SKM-1 treated with dmso at 0.1 percent for 144 hours (cell line): ENCODE results near the gene N4BP2L2.

Experiments
- DNase-seq: peaks from one replicate; lab custom pipeline; 2025; ENCODE audit not compliant: unreplicated experiment; lab: John Stamatoyannopoulos, UW

N4BP2L2 gene

DNA sequence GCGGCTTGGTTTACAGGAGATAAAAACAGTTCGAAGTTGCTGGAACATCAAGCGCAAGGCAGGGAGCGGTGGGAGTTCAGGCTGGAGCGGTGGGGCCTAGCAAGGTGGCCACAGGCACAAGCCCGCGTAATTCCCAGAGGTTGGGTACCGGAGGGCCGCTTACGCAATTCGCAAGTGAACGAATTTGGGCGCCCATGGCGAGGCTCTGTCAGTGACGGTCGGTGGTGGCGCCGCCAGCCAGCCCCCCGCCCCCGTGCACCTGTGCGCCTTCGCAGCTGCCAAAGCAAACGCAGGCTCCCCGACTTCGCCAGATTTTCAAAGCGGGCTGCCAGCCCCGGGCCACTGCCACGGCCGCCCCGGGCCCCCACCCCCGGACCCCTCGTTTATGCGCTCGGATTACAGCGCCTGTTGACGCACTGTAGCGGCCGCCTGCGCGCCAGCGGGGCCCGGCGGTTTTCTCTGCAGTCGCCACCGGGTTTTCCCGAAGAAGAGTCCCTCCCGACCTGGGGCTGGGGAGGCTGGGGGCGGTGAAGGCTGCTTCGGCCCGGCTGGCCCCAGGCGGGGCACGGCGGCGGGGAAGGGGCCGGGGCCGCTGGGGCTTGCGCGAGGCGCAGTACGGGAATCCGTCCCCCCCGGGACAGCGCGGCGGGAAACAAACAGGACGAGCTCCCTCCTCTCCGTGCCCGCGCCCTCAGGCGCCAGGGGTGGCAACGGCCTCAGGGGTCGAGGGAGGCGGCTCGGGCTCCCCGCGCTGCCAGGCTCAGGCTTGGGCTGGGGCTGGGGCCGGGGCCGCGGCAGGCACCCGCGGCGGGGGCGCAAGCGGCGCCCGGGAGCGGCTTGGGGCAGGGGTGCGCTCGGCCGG is 111.4 kb downstream of the N4BP2L2 start:
- no peak for DNase-seq

GRCh38 chr13:32426191-32426989 is 112.2 kb downstream of the N4BP2L2 start:
- DNase-seq: peak; percentile 76

DNA sequence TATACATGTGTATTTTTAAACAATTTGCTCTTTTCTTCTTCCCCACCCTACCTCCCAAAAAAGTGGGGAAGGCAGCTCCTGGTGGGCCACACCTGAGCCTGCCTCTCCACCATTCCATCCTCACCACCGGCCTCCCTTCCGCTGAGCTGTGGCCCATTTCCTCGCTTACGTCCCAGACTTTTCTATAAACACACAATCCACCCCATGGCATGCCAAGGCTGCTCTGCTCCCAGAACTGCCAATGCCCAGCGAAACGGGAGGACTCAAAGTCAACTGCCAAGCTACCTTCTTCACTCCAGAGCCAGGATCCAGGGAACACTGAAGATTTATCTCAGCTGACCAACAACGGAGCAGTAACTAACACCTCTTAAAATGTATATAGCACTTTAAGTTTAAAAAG is 113.4 kb downstream of the N4BP2L2 start:
- DNase-seq: no peak

- peak; percentile 55 for DNase-seq
Observed at GRCh38 chr13:32423592-32423991, 115.0 kb downstream of the N4BP2L2 start.

- DNase-seq: no peak
Observed at GRCh38 chr13:32419862-32420261, 118.7 kb downstream of the N4BP2L2 start.

GRCh38 chr13:32417995-32418394 is 120.6 kb downstream of the N4BP2L2 start:
- no peak for DNase-seq

- no peak for DNase-seq
Observed at GRCh38 chr13:32415019-32415418, 123.6 kb downstream of the N4BP2L2 start.

DNA sequence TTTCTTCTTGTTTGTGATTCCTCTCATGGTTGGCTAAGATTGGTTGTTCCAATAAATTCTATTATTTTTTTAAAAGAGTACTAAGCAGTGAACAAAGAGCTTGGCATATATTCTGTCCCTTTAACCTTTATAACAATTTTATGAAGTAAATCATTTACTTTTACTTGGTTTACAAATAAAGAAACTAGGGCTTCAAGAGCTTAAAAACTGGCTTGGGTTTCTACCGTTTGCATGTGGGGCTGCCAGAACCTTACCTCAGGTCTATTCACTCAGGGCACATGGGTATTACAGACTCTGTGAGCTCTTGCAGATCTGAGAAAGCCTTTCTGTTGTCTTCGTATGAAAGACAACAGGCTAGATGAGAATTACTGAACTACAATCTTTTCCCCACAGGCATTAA is 124.0 kb downstream of the N4BP2L2 start:
- no peak for DNase-seq

GRCh38 chr13:32413284-32413683 is 125.3 kb downstream of the N4BP2L2 start:
- no peak for DNase-seq

- no peak for DNase-seq
Observed at GRCh38 chr13:32409561-32410421, 128.8 kb downstream of the N4BP2L2 start.

GRCh38 chr13:32409001-32409313 is 129.6 kb downstream of the N4BP2L2 start:
- no peak for DNase-seq

GRCh38 chr13:32408296-32409000 is 130.1 kb downstream of the N4BP2L2 start:
- DNase-seq: no peak

DNA sequence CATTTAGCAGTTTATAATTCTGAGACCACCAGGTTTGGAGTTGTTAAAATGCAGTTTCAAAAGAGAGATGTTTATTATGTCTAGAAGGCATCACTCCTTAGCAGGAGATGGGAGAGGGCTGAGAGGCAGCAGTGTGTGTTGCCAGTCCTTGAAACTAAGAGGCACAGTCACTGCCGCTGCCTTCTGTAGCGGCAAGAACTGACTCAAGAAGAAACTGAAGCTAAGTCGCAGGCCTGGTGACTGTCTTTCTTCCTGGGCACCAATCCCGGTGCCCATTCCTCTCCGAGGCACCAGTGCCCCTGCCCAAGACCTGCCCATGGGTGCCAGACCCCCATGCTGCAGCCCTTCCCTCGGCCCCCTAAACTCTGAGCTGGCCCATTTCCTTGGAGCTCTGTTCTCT is 130.7 kb downstream of the N4BP2L2 start:
- no peak for DNase-seq

GRCh38 chr13:32403108-32403507 is 135.5 kb downstream of the N4BP2L2 start:
- no peak for DNase-seq

GRCh38 chr13:32391101-32391619 is 147.4 kb downstream of the N4BP2L2 start:
- DNase-seq: no peak

- no peak for DNase-seq
Observed at GRCh38 chr13:32390484-32390883, 148.1 kb downstream of the N4BP2L2 start.

- no peak for DNase-seq
Observed at GRCh38 chr13:32390048-32390447, 148.5 kb downstream of the N4BP2L2 start.

DNA sequence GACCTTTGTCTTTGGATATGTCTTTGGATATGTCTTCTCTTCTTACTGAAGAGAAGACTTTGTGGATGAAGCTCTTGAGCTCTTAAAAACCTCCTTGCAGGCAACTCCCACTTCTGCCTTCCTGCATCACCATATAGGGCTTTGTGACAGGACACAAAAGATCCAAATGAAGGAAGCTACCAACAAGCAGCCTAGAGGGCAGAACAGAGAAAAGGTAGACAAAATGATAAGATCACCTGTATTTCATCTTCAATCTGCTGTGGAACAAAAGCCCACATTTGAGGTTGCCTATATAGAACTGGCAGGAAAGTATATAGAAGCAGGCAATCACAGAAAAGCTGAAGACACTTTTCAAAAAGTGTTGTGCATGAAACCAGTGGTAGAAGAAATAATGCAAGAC is 153.2 kb downstream of the N4BP2L2 start:
- no peak for DNase-seq

DNA sequence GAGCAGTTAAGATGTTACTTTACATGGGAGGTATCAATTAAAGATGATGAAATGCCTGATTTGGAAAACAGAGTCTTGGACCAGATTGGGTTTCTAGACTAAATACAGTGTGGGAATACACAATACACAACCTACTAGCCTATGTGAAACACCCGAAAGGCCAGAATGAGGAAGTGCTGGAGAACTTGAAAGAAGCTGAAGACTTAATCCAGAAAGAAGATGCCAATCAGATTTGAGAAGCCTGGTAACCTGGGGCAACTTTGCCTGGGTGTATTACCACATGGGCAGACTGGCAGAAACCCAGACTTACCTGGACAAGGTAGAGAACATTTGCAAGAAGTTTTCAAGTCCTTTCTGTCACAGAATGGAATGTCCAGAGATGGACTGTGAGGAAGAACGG is 153.9 kb downstream of the N4BP2L2 start:
- DNase-seq: peak; percentile 7

- no peak for DNase-seq
Observed at GRCh38 chr13:32383836-32384618, 154.6 kb downstream of the N4BP2L2 start.
